C4-2B (cell line): ENCODE data around the gene CLDN11.

Source experiments
- CTCF ChIP-seq: fragments of 450-650 bp; conservative IDR thresholded peaks from 2 replicates; pipeline ENCODE4 v1.5.1; 2017; ENCODE audit warnings: mild to moderate bottlenecking
- ZFX ChIP-seq: fragments of 450-650 bp; IDR thresholded peaks from 2 replicates; pipeline ENCODE4 v1.6.1; 2017

- no peak for TF ChIP-seq CTCF
- TF ChIP-seq ZFX, result no peak
Measured at GRCh38 chr3:170442947-170443346, 24.3 kb downstream of the CLDN11 start.
